Karpas-422 (cell line): Measurements from ENCODE around the gene SLC25A45. TPM values are rescaled to one million over a fixed set of nuclear protein-coding genes. Genes with fewer than 3 reads are reported as not detected.

Source experiments
- DNase-seq: peaks from one replicate; pipeline ENCODE4 v3.0.0-alpha.2; 2015
- H2AFZ ChIP-seq: fragments of 200-600 bp; sonication (generic); 2 replicates; pipeline ENCODE4 v1.6.1; 2014; ENCODE audit warnings: antibody characterized with exemption, low read length, mixed read lengths
- H3K27ac ChIP-seq: fragments of 200-600 bp; sonication (generic); 2 replicates; pipeline ENCODE4 v1.5.1; 2014; ENCODE audit warnings: mild to moderate bottlenecking, low read length, moderate library complexity
- H3K27me3 ChIP-seq: fragments of 200-600 bp; sonication (generic); 2 replicates; pipeline ENCODE4 v1.6.1; 2014; ENCODE audit warnings: low read length, mixed read lengths
- H3K36me3 ChIP-seq: fragments of 200-600 bp; sonication (generic); 2 replicates; pipeline ENCODE4 v1.6.1; 2014; ENCODE audit warnings: low read length, mixed read lengths; ENCODE audit not compliant: insufficient read depth
- H3K4me1 ChIP-seq: fragments of 200-600 bp; sonication (generic); 2 replicates; pipeline ENCODE4 v1.6.1; 2014; ENCODE audit warnings: mild to moderate bottlenecking, low read length, mixed read lengths
- H3K4me2 ChIP-seq: fragments of 200-600 bp; sonication (generic); 2 replicates; pipeline ENCODE4 v1.6.1; 2014; ENCODE audit warnings: low read length, low read depth, mild to moderate bottlenecking; ENCODE audit not compliant: poor library complexity, severe bottlenecking
- H3K4me3 ChIP-seq: fragments of 200-600 bp; sonication (generic); 2 replicates; pipeline ENCODE4 v1.5.1; 2014; ENCODE audit warnings: mild to moderate bottlenecking, antibody characterized with exemption, low read length, mixed read lengths
- H3K79me2 ChIP-seq: fragments of 200-600 bp; sonication (generic); 2 replicates; pipeline ENCODE4 v1.6.1; 2014; ENCODE audit warnings: mild to moderate bottlenecking, low read length, mixed read lengths
- H3K9ac ChIP-seq: fragments of 200-600 bp; sonication (generic); 2 replicates; pipeline ENCODE4 v1.6.0; 2014; ENCODE audit warnings: low read length
- H3K9me2 ChIP-seq: fragments of 200-600 bp; sonication (generic), shearing (Covaris generic); replicated peaks from 2 replicates; pipeline ENCODE4 v1.6.0; 2014; ENCODE audit warnings: mild to moderate bottlenecking, low read length, moderate library complexity; ENCODE audit not compliant: insufficient read depth
- H3K9me3 ChIP-seq: fragments of 300-700, 200-600 bp; sonication (generic); 2 replicates; pipeline ENCODE4 v1.6.1; 2014; ENCODE audit warnings: low read length, mixed read lengths
- H4K20me1 ChIP-seq: fragments of 200-600 bp; sonication (generic); 2 replicates; pipeline ENCODE4 v1.6.1; 2014; ENCODE audit warnings: mild to moderate bottlenecking, antibody characterized with exemption, low read length, low read depth; ENCODE audit not compliant: insufficient read depth
- total RNA-seq: library from RNA; depleted of rRNA; stranded (reverse); fragments of >200 nt; shearing (Covaris generic); gene quantifications from 2 replicates; pipeline ENCODE4 v1.2.3, GENCODE V29; 2014; ENCODE audit warnings: low replicate concordance

The SLC25A45 gene
- total RNA-seq, 1 experiment from 2014 or later, result 9.7 TPM

DNA sequence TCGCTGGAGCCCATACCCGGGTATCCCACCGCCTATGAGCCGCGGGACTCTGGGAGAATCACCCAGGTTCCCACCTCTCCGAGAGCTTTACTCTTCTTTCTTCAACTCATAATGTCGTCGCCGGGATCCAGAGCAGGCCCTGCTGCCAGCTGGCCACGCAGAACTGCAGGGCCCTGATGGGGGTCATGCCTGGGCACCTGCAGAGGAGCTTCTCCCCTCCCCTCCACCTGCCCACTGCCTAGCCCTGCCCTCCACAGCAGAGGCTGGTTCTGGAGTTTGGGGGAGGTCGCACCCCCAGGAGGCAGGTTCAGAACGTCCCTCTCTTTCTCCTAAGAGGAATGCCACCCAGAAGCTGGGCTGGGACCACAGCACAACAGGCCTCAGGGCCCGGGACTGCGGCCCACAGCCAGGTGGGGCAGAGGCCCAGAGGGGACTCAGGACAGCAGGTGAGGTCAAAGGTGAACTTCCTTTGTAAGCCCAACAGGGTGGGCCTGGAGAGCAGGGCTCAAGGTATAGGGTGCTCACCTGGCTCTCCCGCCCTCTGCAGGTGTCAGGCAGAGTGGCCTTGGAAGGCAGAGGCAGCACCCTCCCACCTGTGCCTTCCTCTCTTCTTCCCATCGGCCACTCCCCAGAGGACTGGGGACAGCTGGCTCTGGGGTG lies 1.9 kb downstream of the SLC25A45 start:
- Histone ChIP-seq H3K27ac (no peak overlapping the region), H2AFZ (no peak overlapping the region), H3K4me3 (peak overlapping the region; percentile 79; the same call in 1 of the 2 replicates), H3K79me2 (no peaks in the 10 kb centered on the region), H3K9me3 (no peaks in the 10 kb centered on the region), H3K9ac (no peak overlapping the region), H3K9me2 (no peaks in the 10 kb centered on the region), H3K4me1 (peaks cover 34% of the 10 kb centered on the region), H3K36me3 (no peaks in the 10 kb centered on the region), H3K27me3 (no peaks in the 10 kb centered on the region), H4K20me1 (no peaks in the 10 kb centered on the region), H3K4me2 (peak overlapping the region; percentile 93)
- no peak for DNase-seq

DNA sequence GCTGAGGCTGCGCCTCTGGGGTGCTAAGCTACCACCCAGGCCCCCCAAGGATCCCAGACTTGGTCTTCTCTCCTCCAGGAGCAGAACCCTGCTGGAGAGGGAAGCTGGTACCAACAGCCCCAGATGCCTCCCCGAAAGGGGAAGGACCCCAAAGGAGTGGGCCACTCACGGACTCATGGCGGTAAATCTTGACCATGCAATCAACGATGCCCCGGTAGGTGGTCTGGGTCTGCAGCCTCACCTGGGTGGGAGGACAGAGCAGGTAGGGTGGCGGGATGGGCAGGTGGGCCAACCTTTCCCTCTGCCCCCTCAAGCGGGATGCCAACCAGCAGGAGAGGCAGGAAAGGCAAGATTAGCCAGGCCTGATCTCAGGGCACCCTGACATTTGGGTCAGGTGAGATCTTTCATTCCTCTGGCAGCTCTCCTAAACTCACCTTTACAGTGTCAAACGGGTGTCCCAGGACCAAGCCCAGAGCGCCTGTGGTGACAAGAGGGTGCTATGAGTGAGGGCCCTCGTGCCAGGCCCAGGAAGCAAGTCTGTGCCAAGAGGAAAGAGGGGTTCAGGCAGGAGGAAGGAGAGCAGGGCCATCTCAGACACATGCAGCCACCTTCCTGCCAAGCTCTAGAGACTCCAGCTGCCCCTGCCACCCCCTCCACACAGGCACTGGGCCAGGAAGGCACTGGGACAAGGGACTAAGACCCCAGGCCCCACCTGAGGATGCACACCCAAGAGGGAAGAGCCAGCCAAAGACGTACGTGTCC lies 2.6 kb downstream of the SLC25A45 start:
- peaks cover 34% of the 10 kb centered on the region for H3K4me1 ChIP-seq
- no peak overlapping the region for H3K4me3 ChIP-seq
- H2AFZ ChIP-seq, result no peak overlapping the region
- H3K9me2 ChIP-seq, result no peaks in the 10 kb centered on the region
- no peaks in the 10 kb centered on the region for H4K20me1 ChIP-seq
- H3K36me3 ChIP-seq, result no peaks in the 10 kb centered on the region
- no peaks in the 10 kb centered on the region for H3K9me3 ChIP-seq
- no peak overlapping the region for H3K27ac ChIP-seq
- H3K79me2 ChIP-seq, result no peaks in the 10 kb centered on the region
- no peak overlapping the region for H3K9ac ChIP-seq
- DNase-seq, result no peak
- H3K27me3 ChIP-seq, result no peaks in the 10 kb centered on the region
- no peak overlapping the region for H3K4me2 ChIP-seq

DNA sequence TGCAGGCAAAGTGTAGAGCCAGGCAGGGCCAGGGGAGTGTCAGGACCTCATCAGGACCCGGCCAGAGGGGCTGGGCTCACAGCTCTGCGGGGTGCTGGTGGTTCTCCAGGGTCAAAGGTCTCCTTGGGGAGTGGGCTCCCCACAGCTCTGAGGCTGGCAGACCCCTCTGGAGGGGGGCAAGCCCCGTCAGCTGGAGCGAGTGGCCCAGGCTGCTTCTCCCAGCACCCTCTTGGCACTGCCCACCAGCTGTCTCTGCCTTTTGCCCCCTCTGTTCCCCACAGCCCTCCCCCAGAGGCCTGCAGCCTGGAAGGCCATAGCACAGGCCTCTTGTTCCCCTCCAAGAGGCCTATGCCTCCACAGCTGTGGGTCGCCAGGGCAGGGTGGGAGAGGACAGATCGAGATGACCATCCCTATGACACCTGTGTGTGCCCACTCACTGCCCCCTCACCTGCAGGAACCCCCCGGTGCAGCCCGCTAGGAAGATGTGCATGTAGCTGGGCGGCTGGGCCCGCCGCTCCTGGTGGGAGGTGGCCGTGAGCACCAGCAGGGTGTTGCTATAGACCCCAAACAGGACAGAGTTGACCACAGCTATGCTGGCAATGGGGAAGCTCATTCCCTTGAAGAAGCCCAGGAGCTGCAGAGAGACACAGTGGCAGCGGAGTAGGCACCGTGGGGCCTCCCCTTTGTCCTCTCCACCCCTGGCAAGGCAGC lies 3.4 kb downstream of the SLC25A45 start:
- Histone ChIP-seq H3K4me2 (no peak overlapping the region), H3K79me2 (no peaks in the 10 kb centered on the region)

DNA sequence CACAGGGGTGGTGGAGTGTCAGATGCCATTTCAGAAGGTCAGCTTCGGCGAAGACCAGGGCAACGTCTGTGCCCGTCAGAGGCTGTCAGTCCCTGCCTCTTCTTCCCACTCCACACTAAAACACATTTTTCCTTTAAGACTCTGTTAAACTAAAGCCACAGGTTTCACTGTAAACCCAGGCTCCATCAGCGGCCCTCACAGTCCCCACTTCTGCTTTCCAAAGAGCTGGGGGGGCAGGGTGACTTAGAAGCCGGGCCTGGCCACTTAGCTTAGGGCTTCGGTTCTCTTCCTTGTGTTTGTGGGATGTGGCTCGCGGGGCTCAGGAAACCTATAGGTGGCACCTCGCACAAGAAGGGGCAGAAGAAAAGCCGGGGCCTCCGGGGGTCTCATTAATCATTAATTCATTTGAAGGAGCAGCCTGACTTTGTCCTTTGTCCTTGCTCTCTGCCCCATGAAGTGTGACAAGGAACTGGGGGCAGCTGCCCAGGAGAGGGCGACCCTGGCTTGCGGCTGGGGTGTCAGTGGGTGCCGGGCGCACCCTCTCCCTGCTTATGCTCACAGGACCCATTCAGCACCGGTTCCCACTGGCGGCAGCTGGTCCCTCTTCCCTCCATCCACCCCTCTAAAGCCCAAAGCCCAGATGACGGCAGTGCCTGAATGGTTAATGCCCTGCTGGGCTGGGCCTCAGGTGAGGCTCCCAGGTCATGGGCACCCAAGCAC lies 4.1 kb downstream of the SLC25A45 start:
- Histone ChIP-seq H4K20me1 (no peaks in the 10 kb centered on the region), H2AFZ (no peak overlapping the region), H3K79me2 (no peaks in the 10 kb centered on the region), H3K9ac (no peak overlapping the region), H3K36me3 (no peaks in the 10 kb centered on the region), H3K4me3 (no peak overlapping the region), H3K27me3 (no peaks in the 10 kb centered on the region), H3K4me2 (no peak overlapping the region), H3K9me3 (no peaks in the 10 kb centered on the region), H3K27ac (no peak overlapping the region), H3K9me2 (no peaks in the 10 kb centered on the region), H3K4me1 (peaks cover 34% of the 10 kb centered on the region)
- peak; percentile 55 for DNase-seq

More for the DNA sequence above, 3.4 kb downstream of the SLC25A45 start:
- Histone ChIP-seq H3K9me2 (no peaks in the 10 kb centered on the region), H3K27ac (no peak overlapping the region), H2AFZ (no peak overlapping the region), H3K9ac (no peak overlapping the region), H3K4me1 (peaks cover 34% of the 10 kb centered on the region), H3K27me3 (no peaks in the 10 kb centered on the region), H4K20me1 (no peaks in the 10 kb centered on the region), H3K4me3 (no peak overlapping the region), H3K9me3 (no peaks in the 10 kb centered on the region), H3K36me3 (no peaks in the 10 kb centered on the region)
- DNase-seq, result no peak

DNA sequence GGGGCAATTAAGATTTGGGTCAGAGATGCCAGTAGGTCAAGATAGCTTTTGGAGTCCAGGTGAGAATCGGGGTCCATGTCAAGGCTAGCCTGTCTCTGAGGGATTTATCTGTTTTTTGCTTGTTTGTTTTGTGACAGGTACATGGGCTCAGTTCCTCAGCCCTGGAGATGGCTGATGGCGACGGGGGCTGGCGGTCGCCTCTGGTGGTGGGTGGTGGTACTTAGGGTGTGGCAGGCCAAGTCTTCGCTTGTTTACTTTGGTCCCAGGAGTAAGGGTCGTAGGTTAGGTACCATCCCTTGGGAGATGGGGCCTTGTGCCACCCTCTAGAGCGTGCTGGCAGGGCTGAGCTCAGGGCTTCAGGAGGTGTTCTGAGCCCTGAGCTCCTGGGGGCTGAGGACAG lies 4.7 kb downstream of the SLC25A45 start:
- H3K9me3 ChIP-seq, result no peaks in the 10 kb centered on the region
- no peak overlapping the region for H2AFZ ChIP-seq
- no peaks in the 10 kb centered on the region for H3K27me3 ChIP-seq
- no peaks in the 10 kb centered on the region for H3K9me2 ChIP-seq
- peaks cover 29% of the 10 kb centered on the region for H3K4me1 ChIP-seq
- H3K4me3 ChIP-seq, result no peak overlapping the region
- H3K36me3 ChIP-seq, result no peaks in the 10 kb centered on the region
- H3K4me2 ChIP-seq, result no peak overlapping the region
- no peak overlapping the region for H3K27ac ChIP-seq
- DNase-seq, result no peak
- H3K79me2 ChIP-seq, result no peaks in the 10 kb centered on the region
- H3K9ac ChIP-seq, result no peak overlapping the region
- no peaks in the 10 kb centered on the region for H4K20me1 ChIP-seq

DNA sequence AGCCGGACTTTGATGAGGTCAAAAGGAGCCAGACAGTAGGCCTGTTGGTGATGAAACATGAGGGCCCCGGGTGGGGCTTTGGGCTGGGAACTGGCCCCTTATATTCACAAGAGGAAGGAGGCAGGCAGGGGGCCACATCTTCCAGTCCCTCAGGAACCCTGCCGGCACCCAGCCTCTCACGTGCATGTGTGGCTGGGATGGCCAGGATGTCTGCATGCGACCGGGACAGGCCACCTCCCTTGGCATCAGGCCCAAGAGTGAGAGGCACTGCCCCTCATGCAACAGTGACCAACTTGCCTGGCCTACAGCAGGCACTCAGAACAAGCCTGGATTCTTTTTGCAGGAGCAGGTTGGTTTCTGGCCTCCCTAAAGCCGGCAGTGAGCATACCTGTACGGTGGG lies 5.4 kb downstream of the SLC25A45 start:
- H4K20me1 ChIP-seq, result no peaks in the 10 kb centered on the region
- H3K9me3 ChIP-seq, result no peaks in the 10 kb centered on the region
- no peaks in the 10 kb centered on the region for H3K79me2 ChIP-seq
- no peak overlapping the region for H3K4me2 ChIP-seq
- H3K27ac ChIP-seq, result no peak overlapping the region
- no peaks in the 10 kb centered on the region for H3K27me3 ChIP-seq
- no peaks in the 10 kb centered on the region for H3K36me3 ChIP-seq
- no peak for DNase-seq
- no peak overlapping the region for H3K9ac ChIP-seq
- H3K4me1 ChIP-seq, result peaks cover 22% of the 10 kb centered on the region
- H2AFZ ChIP-seq, result no peak overlapping the region
- no peak overlapping the region for H3K4me3 ChIP-seq
- H3K9me2 ChIP-seq, result no peaks in the 10 kb centered on the region

DNA sequence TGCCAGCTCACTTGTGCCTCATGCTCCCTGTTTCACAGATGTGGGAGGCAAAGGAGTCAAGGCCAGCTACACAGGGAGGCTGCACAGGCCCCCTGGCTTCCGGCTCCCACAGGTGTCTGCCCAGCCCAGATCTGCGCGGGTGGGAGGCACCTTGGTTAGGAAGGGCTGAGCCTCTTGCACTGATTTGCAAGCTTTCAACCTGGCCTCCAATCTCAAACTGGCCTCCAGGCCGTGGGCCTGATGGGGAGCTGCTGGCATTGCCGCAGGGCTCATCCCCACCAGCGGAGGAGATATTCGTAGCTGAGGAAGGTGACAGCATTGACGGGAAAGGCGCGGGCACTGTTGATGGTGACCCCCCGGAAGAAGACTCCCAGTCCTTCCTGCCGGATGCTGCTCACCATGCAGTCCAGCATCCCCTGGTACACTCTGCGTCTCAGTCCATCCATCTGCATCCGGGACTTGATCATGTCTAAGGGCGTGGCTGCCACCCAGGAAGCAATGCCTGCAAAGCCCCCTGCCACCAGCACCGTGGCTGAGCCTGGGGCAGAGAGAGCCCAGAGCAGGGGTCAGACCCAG lies 6.2 kb downstream of the SLC25A45 start:
- H3K79me2 ChIP-seq, result no peaks in the 10 kb centered on the region
- no peaks in the 10 kb centered on the region for H3K36me3 ChIP-seq
- no peaks in the 10 kb centered on the region for H3K9me2 ChIP-seq
- H3K4me2 ChIP-seq, result no peak overlapping the region
- H3K9me3 ChIP-seq, result no peaks in the 10 kb centered on the region
- no peak overlapping the region for H3K9ac ChIP-seq
- no peak for DNase-seq
- H3K4me1 ChIP-seq, result peaks cover 14% of the 10 kb centered on the region
- no peak overlapping the region for H3K27ac ChIP-seq
- no peak overlapping the region for H3K4me3 ChIP-seq
- H4K20me1 ChIP-seq, result no peaks in the 10 kb centered on the region
- H3K27me3 ChIP-seq, result no peaks in the 10 kb centered on the region
- no peak overlapping the region for H2AFZ ChIP-seq
